Subcutaneous adipose tissue (tissue), 4 donors: Measurements from ENCODE around the gene INTS3. TPM values are rescaled to one million over a fixed set of nuclear protein-coding genes. Genes with fewer than 3 reads are reported as not detected.

Experiments used
- CTCF ChIP-seq: fragments of 450-650 bp; IDR thresholded peaks from one replicate; pipeline ENCODE4 v1.5.1; 2016; ENCODE audit warnings: low read depth, mild to moderate bottlenecking, control low read depth, antibody characterized with exemption, moderate library complexity
- total RNA-seq, 4 donors: library from RNA; depleted of rRNA; stranded (reverse); fragments of >200 nt; gene quantifications; one replicate each; pipeline ENCODE4 v1.1.0, GENCODE V29; 2016

Gene INTS3
- total RNA-seq, 4 donors from 2014 or later, result 39.1 to 53.9 (median 47.1) TPM

- no peak for TF ChIP-seq CTCF
Observed at GRCh38 chr1:153789478-153790034, 61.7 kb downstream of the INTS3 start.

- TF ChIP-seq CTCF, result no peak
Observed at GRCh38 chr1:153790313-153790965, 62.6 kb downstream of the INTS3 start.

DNA sequence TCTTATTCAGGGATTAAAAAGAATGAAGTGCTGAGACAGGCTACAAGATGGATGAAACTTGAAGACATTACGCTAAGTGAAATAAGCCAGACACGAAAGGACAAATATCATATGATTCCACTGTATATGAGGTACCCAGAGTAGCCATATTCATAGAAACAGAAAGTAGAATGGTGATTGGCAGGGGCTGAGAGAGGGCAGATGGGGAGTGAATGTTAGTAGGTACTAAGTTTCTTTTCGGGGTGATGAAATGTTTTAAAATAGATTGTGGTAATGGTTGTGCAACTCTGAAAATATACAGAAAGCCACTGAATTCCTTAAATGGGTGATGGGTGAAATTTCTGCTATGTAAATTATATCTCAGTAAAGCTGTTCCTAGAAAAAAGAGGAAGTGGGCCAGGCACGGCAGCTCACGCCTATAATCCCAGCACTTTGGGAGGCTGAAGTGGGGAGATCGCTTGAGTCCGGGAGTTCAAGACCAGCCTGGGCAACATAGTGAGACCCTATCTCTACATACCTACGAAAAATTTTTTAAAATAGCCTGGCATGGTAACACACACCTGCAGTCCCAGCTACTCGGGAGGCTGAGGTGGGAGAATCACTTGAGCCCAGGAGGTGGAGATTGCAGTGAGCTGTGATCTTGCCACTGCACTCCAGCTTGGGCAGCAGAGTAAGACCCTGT lies 63.3 kb downstream of the INTS3 start:
- no peak for TF ChIP-seq CTCF

DNA sequence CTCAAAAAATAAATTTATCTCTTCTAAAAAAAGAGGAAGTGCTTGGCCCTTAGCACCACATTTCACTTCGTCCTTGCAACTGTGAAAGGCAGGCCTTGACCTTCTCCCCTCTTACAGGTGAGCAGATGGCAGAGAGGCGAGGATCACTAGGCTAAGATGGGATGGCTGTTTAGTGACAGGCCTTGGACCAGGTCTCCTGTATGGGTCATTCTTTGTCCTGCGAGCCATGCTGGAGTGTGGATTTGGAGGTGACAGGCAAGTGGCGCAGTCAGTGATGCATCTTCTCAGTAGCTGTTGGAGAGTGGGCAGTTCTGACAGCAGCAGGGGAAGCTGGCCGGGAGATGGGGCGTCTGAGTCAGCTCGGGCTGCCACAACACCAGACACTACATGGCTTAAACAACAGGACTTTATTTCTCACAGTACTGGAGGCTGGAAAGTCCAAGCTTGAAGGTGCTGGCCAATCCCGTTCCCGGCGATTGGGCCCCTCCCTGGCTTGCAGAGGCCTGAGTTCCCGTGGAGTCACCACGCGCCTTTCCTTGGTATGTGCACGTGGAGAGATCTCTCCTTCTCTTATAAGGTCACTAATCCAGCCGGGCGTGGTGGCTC lies 63.9 kb downstream of the INTS3 start:
- no peak for TF ChIP-seq CTCF

DNA sequence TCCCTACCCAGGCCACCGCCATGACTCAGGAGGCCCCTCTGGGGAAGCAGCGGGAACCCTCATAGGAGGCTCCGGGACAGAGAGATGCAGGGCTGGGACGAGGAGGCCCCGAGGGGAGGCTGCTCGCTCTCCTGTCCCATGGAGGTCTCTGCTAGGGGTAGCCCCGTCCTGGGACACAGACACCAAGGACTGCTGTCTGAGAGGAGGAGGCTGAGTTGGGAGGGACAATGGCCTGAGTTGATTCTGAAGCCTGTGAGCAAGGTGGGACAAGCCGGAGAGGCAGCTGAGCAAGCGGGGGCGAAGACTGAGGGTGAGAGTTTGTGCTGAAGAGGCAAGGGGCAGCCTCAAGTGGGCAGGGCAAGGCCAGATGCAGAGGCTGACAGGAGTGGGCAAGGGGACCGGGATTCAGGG lies 64.8 kb downstream of the INTS3 start:
- TF ChIP-seq CTCF, result no peak

DNA sequence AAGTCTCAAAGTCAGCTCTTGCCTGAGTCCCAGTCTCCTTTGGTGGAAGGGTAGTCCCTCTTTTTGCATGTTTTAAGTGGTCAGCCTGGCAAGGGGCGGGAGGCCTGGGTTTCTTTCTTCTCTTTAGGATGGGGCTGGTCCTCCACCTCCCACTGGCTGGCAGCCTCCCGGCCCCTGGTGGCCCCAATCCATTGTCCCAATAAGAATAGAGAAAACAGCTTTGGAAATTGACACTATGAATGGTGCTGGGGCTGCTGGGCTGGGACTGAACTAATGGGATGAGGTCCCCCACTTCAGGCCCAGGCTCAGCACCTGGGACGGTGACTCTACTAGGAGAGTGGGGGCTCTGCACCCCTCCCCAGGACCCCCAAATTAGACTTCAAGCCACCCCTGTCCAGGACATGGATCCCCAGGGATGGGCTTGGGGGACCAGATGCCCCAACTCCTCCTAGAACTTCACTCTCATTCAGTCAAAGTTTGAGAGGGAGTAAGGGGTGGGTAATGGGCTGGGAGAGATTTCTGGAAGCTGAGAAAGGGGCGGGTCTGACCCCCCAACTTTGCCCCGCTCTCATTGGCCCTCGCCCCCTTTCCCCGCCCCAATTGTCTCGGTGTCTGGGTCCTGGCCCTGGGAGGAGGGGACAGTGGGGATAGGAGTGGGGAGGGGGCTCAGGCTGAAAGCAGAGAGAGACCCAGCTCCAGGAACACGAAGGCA lies 65.6 kb downstream of the INTS3 start:
- no peak for TF ChIP-seq CTCF
